CD4-positive, alpha-beta T cell treated with Interleukin-6 for 4 hours (primary cell): Measurements from ENCODE around the gene MEF2A.
"Not testable (repeated sequence)": the region's sequence is repeated elsewhere in the genome, so short reads cannot be mapped to it uniquely, and the experiment has no call there.

ENCODE experiments used
- DNase-seq: peaks from one replicate; pipeline ENCODE4 v3.0.0-alpha.2; 2020; ENCODE audit warnings: mixed read lengths

Gene MEF2A

DNA sequence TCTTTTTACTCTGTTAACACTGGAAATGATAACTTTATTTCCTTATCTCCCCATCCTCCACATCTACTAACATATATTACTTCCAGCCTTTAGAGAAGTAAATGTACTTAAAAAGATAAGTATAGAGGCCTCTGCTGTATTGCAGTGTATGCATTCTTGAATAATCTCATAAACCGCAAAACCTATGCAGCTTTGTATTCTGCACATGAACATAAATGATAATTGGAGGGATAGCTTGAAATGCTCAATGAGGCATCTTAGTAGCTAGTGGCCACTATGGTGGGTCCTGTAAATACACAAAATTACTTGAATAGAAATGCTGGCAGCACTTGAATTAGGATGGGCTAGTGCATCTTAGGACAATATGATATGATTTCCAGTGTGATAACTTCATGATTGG lies 90.4 kb downstream of the MEF2A start:
- no peak for DNase-seq

DNA sequence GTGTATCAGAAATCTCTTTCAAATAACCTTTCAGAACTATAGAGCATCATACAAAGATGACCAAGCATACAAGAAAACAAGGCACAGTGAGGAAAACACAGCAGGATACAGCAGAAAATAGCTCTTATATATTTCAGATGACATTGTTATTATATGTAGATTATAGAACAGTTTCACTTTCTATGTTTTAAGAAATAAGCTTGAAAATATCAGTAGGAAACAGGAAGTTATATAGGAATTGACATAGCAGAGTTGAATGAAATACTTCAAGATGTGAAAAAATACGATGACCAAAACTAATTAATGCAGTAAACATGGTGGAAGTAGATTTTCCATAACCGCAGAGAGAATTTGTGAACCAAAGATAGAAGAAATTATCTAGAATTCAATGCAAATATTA lies 92.2 kb downstream of the MEF2A start:
- DNase-seq, result no peak

DNA sequence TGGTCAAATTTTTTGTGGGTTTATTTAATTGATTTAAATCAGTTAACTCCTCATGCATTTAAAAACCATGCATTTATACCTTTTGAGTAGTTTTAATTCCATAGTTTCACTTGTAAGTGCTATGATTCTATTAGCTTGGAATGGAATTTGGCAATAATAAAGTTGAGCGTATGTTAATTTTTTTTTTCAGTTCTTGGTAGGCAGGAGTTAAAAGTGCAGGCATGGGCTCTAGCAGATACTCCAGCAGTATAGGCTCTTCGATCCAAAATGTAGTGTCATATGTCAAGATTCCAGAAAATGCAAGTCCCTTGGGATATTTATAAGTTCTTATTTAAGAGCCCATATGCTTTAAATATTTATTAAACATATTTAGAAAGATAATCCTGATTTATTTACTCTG lies 97.1 kb downstream of the MEF2A start:
- DNase-seq, result no peak

DNA sequence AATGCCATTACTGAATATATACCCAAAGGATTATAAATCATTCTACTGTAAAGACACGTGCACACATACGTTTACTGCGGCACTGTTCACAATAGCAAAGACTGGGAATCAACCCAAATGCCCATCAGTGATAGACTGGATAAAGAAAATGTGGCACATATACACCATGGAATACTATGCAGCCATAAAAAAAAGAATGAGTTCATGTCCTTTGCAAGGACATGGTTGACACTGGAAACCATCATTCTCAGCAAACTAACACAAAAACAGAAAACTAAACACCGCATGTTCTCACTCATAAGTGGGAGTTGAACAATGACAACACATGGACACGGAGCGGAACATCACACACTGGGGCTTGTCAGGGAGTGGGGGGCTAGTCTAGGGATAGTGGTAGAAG lies 100.3 kb downstream of the MEF2A start:
- DNase-seq, result not testable (repeated sequence)

DNA sequence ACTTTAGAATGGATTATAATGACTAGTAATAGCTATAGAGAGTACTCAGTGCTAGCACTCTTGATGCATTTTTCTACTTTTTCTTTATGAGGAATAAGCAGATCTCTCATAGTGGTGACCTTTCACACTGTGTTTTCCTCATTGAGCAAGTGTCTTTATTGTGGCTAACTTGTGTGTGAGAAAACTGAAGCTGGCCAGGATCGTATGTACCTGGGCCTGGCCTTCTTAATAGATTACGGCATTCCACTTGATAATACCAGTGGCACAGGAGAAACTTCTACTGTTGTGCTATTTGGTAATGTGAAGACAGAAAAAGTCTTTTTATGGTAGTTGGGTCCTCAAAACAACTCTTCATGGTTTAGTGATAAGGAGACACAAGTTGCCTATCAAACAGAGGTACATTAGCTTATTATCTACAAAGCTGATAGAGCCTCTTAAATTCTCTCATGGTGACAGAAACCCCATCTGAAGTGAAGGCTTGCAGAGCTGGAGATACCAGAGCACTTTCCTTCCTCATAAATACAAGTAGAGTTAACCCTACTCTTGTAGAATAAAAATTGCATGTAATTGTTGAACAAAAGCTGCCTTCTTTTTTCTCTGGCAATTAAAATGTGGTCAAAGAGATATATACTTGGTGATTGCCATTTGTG lies 102.9 kb downstream of the MEF2A start:
- DNase-seq, result no peak

DNA sequence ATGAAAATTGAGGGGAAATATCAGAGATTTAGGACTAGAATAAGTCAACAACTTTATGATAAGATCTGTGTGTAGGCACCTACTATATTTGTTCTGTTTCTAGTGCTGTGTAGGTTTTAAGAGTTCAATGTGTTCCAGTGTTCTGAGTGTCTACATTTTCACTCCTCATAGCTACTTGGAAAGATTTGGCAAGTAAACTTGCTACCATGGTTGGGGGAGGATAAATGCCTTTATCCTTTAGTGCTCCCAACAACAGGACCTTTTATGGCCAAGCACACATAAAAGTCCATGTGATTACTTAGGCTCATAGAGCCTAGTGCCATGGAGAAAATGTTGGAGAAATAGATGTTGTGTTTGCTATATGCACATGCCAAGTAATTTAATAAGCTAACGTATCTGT lies 103.5 kb downstream of the MEF2A start:
- no peak for DNase-seq

DNA sequence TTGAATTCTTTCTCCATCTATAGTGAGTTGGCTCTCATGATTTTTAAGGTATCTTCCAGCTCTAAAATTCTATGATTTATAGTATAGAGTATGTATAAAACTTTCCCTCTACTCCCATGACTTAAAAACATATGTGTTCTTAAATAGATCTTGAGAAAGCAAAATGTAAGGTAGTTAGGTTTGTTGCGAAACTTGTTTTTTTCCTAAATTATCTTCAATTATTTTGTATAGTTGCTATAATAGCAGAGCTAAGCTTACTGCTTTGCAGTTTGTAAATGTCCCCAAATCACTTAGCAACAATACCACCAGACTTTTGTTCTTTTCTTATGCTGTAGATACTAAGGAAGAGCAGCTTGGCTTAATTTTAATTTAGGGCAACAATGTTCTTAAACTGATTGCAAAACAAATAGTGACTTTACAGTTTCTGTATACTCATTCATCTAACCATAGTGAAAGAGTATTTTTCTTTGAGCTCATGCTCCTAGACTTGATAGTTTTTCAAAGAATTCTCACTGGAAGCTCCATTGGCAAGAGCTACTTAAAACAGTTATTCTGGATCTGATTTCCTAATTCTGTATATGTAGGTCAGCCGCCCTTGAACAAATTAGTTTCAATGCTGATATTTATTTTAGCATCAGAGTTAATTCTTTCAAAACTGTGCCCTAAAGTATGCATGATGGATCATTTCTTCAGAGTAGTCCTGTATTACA lies 106.3 kb downstream of the MEF2A start:
- no peak for DNase-seq

DNA sequence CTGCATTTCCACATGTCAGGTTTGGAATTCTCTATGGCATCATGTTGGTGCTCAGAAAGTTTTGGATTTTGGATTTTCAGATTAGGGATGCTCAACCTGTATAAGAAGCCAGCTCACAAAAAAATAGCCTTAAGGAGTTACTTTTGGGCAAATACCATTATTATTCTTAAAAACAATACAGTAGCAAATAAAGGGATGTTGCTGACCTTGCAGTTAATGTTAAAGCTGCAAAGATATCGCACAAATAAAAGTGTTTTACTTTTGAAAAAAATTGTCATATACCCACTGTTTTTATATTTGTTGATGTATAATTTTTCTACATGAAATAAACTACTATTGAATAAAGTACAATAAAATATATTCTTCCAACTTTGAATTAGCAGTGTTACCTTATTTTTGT lies 107.3 kb downstream of the MEF2A start:
- no peak for DNase-seq

DNA sequence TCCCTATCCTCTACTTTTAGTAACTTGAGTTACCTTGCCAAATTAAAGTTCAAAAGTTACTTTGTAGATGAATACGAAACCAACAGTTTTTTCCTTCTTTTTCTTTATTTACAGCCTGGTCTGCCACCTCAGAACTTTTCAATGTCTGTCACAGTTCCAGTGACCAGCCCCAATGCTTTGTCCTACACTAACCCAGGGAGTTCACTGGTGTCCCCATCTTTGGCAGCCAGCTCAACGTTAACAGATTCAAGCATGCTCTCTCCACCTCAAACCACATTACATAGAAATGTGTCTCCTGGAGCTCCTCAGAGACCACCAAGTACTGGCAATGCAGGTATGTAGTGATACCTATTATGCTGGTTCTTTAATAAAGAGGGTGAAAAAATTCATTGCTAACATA lies 108.5 kb downstream of the MEF2A start:
- no peak for DNase-seq

DNA sequence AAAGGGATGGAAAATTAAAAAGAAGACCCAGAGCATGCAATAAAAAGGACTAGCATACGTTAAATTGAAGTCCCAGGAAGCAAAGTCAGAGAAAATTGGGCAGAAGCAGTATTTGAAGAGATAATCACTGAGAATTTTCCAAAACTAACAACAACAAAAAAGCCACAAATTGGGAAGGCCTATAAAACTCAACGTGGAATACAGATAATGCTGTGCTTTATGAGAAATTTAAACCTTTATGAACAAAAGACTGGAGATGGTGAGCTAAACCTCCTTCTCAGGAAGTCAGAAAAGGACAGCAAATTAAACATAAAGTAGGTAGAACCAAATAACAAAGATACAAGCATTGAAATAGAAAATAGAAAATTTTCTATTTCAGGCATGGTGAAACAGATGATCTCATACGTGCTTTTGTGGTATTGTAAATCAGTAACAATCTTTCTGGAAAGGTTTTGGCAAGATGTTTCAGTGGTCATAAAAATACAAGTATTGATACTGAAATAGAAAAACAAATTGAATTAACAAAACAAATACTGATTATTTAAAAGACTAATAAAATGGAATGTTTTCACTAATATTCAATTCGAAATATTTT lies 111.9 kb downstream of the MEF2A start:
- DNase-seq, result no peak

DNA sequence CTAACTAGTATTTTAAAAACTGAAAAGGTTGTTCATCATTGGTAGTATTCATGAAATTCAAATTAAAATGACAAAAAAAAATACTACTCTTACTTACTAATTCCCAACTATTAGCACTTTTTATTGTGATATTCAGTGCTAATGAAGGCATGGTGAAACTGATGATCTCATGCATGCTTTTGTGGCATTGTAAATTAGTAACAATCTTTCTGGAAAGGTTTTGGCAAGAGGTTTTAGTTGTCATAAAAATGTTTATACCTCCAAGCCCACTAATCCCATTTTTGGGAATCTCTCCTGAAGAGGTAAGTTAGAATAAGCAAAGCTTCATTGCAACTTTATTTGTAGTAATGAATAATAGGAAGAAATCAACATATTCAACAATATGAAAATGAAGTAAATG lies 114.5 kb downstream of the MEF2A start:
- no peak for DNase-seq

DNA sequence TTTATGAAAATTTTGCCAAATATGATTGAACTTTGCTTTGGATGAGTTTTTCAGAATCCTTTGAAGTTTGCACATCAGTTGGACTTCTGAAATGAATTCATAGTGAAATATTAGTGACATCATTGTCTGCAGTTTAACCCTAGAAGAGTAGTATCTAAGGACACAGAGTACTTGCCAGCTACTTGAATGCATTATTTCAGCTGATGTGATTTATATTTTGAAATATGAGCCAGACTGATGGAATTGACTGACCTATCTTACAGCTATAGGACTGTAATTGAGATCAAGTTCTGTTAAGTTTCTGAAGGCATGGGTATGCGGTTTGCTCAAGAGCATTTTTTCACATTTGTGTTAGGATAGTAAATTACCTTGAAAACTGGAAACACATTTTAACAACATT lies 116.2 kb downstream of the MEF2A start:
- no peak for DNase-seq

DNA sequence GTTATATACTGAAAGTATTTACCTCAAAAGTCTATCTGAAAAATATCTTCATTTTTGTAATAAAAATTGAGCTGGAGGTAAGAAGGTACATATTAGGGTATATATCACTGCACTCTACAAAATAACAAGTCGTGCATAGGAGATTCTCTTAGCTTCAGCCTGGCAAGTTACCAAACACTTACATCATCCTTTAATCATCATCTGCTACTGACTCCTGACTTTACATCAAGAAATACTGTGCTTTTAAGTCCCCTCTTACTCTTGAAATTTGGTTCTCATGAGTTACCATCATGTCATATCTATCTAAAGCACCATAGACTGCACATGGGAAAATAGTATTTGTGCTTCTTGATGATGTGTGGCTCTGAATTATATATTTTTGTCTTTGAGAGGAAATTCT lies 116.7 kb downstream of the MEF2A start:
- DNase-seq, result no peak

DNA sequence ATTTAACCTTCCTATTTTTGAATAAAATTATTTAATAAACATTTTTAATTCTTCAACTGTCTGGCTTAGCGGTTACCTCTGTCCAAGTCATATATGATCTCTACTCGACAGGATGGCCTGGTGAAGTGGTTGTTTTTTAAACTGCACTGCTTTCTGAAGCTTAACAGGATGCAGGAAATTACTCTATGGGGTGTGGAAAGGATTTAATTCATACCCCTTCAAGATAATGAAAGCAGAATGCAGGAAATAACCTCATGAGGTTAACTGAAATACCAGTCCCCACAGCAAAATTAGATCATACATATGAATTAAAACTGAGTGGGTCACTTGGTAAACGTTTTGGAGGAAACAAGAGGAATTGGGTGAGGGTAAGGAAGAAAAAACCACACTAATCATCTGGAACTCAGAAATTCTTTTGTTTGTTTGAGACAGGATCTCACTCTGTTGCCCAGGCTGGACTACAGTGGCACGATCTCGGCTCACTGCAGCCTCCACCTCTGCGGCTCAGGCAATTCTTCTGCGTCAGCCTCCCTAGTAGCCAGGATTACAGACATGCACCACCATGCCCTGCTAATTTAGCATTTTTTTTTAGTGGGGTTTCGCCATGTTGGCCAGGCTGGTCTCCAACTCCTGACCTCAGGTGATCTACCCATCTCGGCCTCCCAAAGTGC lies 117.4 kb downstream of the MEF2A start:
- no peak for DNase-seq

DNA sequence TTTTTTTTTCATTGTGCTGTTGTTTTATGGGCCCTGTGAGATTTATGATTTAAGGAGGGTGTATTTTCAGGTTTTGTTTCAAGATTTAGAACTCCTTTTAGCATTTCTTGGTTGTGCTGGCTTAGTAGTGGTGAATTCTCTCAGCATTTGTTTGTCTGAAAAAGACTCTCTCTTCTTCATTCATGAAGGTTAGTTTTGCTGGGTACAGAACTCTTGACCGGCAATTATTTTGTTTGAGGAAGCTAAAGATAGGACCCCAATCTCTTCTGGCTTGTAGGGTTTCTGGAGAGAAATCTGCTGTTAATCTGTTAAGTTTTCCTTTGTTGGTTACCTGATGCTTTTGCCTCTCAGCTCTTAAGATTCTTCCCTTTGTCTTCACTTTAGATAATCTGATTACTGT lies 120.5 kb downstream of the MEF2A start:
- no peak for DNase-seq

DNA sequence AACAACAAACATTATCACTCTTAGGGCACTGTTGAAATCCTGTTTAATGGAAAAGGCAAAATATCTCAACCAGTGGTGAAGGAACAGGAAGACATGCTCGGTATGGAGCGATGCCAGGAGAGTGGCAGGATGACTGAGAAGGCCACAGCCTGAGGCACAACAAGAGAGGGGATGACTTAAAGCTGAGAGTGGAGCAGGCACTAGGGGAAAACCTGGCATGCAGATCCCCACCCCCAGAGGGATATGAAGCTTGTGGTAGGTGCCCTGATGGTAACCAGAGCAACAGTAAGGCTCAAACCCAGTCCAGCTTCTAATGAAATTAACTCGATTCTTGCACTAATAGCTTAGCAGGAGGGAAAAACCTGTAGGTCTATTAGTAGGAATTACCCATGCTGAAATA lies 127.0 kb downstream of the MEF2A start:
- no peak for DNase-seq

DNA sequence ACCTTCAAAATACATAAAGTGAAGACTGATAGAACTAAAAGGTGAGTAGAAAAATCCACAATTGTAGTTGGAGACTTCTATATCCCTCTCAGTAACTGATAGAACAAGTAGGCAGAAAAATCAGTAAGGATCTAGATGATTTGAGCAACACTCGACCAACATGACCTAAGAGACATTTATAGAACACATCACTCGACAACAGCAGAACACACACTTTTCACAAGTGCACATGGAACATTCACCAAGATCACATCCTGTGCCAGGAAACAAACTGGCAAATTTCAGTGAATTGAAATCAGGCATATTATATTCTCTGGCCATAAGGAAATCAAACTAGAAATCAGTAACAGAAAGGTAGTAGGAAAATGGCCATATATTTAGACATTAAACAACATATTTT lies 130.3 kb downstream of the MEF2A start:
- no peak for DNase-seq

DNA sequence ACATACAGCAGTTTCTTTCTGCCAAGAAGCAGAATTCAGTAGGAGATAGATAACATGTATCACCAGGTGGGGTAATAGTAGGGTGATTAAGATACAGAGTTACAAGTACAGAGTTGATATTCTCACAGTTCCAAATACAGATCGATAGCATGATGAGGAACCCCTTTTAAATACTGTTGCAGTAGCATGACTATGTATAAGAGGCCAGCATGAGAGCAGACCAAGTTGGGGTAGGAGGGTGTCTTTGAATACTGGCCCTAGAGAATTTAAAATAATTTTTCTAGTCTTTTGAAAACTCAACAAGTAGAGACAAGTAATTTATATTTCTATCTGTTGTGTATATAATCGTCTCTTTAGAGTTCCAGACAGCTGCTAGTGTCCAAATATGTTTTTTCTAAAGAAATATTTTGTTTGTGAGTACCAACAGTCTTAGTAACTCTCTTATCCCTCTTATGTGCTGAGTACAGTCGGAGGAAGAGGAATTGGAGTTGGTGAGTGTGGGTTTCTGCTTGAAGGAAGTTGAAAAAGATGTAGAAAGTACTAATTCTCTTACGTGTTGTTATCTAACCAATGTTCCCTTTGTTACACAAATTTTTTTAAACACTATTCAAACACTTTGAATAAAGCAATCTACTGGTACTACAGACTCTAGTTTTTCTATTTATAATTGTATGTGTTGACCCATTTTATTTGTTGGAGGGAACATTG lies 137.3 kb downstream of the MEF2A start:
- DNase-seq, result no peak

DNA sequence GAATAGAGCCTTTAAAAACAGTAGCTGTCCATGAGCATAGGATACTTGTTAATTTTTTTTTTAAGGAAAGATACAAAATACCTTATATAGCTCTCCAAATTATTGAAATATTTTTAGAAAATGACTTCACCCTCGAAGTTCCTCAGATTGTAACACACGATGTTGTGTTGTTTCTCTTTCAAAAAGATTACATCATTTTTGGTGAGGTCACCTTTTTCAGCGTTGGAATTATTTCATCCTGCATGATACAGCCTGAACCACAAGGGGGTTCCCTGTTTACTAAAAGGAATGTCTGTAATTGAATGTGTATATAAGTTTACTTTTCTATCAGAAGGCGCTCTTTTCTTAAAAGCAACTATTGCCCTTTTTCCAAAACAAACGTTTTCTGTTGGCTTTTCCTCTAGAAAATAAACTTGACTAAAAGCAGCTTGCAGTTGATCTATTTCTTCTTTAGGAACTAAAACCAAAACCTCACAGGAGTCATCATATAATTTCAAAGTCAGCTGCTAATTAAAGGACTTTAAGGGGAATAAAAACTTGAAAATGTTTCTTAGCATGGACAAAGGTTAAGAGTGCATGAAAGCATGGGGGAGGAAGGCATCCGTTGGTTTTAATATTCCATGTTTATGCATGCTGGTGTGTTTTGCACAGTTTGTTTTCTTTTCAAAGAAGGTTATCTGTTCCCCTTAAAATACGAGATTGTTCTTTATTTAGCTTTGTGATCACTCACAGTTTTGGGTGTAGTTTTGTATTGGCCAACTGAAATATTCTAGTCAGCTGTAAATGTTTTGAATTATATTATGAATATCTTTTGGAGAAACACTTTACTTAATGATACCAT lies 138.0 kb downstream of the MEF2A start:
- DNase-seq, result no peak

DNA sequence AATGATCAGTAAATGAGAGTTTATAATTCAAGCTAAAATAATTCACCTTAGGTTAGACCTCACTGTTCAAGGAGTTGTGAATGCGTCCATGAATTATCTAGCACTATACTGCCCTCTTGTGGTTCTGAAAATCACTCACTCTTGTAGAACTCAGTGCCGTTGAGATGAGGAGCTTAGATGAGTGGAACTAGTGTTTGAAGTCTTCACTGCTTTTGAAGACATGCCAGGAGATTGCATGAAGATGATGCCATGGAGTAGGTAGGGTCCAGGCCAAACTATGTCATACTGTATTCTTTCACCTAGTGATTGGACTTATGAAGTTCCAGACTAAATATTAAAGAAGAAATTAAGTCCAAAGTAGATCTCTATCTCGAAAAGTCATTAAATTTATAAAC lies 138.7 kb downstream of the MEF2A start:
- peak; percentile 43 for DNase-seq

DNA sequence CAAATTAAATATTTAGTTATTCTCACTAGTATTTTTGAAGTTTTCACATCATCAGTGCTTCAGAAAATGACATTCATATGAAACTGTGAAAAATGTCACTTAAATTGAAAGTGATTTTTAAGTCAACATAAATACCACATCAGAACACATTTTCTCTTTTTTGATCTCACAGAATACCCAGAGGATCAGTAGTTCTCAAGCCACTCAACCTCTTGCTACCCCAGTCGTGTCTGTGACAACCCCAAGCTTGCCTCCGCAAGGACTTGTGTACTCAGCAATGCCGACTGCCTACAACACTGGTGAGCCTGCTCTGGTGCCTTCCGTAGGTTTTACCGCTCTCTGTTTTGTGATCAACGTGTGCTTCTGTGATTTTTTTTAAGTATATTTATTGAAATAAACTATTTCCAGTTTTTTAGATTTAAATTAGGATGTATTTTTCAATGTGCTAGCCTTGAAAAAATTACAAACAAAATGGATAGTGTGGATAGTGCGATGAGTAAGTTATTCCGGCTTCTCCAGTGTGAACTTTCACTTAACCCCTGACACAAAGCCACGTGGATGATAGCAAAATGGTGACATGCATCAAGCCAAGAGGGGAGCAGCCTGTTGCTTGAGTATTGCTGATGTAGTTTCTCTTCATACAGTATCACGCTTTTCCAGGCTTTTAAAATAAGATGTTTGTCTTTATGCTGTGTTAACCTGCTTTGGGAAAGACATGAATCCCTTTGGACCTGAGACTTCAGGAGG lies 140.9 kb downstream of the MEF2A start:
- DNase-seq, result peak; percentile 67
